Retinal pigment epithelial cell (primary cell): Measurements from ENCODE around the gene SEMA6A.

Experiments
- DNase-seq: peaks from one replicate; pipeline ENCODE4 v3.0.0-alpha.2; 2010; ENCODE audit warnings: low read depth
- H3K4me3 ChIP-seq: 2 replicates; pipeline ENCODE4 v1.5.1; 2011; ENCODE audit warnings: mild to moderate bottlenecking, low read length, control low read depth, moderate library complexity
- TF ChIP-seq, protein P1 (sequence below): conservative IDR thresholded peaks from 2 replicates; pipeline ENCODE4 v1.5.1; 2011; ENCODE audit warnings: low read depth, low read length, control low read depth, inconsistent platforms

SEMA6A gene

DNA sequence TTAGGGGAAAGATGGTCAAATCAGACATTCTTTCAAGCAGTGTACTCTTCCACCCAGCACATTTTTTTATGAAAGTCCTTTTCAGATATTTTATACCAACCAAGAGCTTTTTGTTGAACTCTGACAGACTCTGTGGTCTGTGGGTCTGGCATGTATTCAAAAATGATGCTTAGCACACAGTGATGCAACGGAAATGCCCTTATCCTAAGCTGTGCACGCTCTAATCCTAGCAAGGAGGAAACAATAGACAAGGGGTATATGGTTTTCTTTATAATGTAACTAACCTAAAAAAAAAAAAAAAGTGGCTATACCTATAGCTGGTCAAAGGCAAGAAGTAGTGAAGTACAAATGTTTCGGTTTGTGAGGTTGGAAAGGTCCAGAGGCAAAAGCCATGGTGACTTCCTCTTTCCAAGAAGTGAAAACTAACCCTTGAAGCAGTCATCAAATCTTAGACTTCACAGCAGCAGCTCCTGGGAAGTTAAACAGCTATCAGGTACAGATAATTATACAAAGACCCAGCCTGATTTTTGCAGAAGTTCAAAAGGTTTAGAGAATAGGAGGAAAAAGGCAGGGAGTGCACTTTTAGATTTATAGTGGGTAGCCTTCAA lies 82.5 kb downstream of the SEMA6A start:
- TF ChIP-seq, protein P1, sequence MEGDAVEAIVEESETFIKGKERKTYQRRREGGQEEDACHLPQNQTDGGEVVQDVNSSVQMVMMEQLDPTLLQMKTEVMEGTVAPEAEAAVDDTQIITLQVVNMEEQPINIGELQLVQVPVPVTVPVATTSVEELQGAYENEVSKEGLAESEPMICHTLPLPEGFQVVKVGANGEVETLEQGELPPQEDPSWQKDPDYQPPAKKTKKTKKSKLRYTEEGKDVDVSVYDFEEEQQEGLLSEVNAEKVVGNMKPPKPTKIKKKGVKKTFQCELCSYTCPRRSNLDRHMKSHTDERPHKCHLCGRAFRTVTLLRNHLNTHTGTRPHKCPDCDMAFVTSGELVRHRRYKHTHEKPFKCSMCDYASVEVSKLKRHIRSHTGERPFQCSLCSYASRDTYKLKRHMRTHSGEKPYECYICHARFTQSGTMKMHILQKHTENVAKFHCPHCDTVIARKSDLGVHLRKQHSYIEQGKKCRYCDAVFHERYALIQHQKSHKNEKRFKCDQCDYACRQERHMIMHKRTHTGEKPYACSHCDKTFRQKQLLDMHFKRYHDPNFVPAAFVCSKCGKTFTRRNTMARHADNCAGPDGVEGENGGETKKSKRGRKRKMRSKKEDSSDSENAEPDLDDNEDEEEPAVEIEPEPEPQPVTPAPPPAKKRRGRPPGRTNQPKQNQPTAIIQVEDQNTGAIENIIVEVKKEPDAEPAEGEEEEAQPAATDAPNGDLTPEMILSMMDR, result no peak
- peak; percentile 90 for DNase-seq
- no peak overlapping the region for H3K4me3 ChIP-seq

DNA sequence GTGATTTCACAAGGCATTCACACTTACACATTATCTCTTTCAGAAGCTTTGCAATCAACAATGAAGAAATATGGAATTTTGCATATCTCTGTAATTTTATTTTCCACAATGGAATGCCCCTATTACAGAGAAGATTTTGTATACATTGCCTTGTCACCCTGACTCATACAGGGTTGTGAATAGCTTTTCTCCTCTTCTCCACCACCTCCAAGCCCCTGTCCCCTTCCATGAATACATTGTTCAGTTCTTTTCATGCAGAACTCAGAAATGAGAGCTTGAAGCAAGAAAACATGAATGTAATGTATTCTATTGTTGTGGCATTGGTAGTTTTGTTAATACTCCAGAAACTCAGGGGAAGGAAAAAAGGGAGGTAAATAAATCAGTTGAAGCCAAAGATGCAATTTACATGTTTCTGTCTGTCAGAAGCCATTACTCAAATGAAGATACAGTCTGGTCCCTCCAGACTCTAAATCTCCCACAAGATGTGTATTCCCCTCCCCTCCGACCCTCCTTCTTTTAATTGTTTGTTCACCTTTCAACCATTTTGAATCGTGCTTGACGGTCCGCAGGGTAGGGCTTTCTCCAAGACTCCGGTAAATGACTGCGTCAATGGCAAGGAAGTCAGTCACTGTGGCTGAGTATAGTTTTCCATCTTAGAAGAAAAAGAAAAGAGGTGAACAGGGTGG lies 86.1 kb downstream of the SEMA6A start:
- TF ChIP-seq, protein P1, result no peak
- no peak for DNase-seq
- H3K4me3 ChIP-seq, result no peak overlapping the region

GRCh38 chr5:116487045-116487444 lies 87.6 kb downstream of the SEMA6A start:
- TF ChIP-seq, protein P1, result no peak
- H3K4me3 ChIP-seq, result no peak overlapping the region
- DNase-seq, result no peak

DNA sequence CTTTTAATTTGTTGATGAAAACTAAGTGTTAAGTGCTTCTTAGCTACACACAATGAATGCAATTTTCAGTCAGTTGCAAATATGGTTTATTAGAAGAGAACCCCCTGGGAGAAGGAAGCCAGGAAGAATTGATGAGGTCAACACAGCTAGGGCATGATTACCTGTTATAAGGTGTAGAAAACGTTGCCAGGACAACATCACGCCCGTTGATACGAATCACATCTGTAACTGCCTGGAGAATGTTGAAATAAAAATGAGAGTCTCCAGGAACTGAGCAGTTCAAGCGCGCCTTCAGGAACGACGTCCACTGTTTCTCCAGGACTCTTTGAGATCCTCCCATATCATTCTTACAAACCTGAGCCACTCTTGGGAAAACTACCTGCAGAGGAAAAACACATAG lies 88.0 kb downstream of the SEMA6A start:
- no peak overlapping the region for H3K4me3 ChIP-seq
- DNase-seq, result no peak
- TF ChIP-seq, protein P1, result no peak

- DNase-seq, result no peak
- no peak overlapping the region for H3K4me3 ChIP-seq
- TF ChIP-seq, protein P1, result no peak
Observed at GRCh38 chr5:116484645-116485044, 90.0 kb downstream of the SEMA6A start.

DNA sequence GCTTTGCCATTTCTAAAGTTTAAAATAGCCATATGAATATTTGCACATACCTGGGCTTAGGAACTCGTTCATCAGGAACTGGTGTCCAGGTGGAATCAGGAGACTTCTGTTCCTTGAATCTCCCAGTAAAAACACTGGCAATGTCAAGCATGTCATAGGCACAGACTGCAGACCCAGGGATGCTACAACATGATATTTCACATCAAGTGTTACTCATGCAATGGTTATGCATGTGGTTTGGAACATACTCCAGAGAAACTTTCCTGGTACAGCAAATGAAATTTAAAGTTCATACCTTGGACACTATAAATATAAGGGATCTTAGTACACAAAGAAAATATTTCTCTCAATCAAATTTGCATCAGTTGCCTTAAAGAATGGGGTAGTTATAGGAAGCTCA lies 92.2 kb downstream of the SEMA6A start:
- TF ChIP-seq, protein P1, result no peak
- H3K4me3 ChIP-seq, result no peak overlapping the region
- DNase-seq, result no peak
